HG03460 (cell line): Measurements from ENCODE around the gene ZFP62.
"Not testable (repeated sequence)": the region's sequence is repeated elsewhere in the genome, so short reads cannot be mapped to it uniquely, and the experiment has no call there.

ENCODE experiments used
- ATAC-seq: cut with Tn5 transposase; IDR thresholded peaks from one replicate; pipeline ENCODE4 v1.9.1; 2021; ENCODE audit not compliant: unreplicated experiment

Gene ZFP62

GRCh38 chr5:180860887-180861822 is at the start of gene ZFP62:
Gene ZFP62 (minus strand): TSS chr5:180861276. CDS start chr5:180861219, 57 bp downstream.
- peak; percentile 78 for ATAC-seq

DNA sequence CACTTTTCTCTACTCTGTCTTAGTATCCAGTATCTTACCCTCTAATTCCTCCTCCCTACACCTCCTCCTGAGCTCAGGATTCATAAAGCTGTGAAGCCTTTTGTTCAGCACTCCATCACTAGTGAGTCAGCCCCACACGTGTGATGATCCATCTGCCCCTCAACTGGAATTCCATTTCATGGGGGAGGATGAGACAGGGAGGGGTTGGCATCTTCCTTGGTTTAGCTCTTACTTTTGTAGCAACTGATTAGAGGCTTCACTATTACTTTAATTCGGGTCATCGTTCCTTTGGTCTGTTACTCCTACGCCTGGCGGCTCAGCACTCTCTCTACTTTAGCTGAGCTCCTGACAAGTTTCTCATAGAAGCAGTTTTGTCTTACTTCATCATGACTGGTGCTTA is 49.7 kb upstream of the ZFP62 start:
- ATAC-seq, result no peak

- ATAC-seq, result no peak
Measured at GRCh38 chr5:180910182-180910581, 49.1 kb upstream of the ZFP62 start.

DNA sequence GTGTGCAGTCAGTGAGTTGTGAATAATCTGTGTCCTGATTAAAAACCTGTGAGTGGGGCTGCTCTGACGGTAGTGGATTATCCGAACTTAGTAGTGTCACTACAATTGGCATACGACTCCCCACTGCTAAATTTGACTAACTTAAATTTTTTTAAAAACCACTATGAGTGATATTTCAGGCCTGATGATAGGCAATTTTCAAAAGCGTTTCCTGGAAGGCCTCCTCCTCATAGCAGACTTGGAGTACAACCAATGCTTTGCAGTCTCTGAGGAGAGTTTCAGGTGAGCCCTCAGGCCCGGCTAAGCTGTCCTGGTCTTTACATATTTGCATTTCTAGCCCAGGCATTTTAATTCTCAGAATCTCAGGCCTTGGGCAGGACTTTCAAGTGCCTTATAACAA is 48.7 kb upstream of the ZFP62 start:
- no peak for ATAC-seq

DNA sequence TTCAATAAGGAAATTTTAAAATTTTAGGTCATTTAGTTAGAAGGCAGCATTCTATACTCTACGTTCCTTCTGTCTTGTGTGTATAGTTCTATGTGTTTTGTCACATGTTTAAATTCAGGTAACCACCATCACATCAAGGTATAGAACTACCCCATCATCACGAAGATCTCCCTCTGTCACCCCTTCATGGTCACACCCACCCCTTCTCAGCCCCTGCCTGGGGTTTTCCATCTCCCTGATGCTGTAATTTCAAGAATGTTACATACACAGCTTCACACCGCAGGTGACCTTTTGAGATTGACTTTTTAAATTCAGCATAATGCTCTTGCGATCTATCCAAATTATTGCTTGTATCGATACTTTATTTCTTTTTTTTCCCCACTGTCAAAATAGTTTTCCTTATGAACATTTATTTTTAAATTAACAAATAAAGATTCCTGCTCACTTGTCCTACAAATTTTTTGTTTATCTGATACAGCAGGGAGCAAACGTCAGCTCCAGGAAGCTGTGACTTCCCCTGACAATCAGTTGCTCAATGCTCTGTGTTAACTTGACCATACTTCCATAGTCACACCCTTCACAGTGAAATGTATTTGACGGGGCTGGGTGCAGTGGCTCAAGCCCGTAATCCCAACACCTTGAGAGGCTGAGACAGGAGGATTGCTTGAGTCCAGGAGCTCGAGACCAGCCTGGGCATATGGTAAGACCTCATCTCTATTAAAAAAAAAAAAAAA is 48.1 kb upstream of the ZFP62 start:
- ATAC-seq, result no peak

- ATAC-seq, result no peak
Measured at GRCh38 chr5:180908400-180908799, 47.3 kb upstream of the ZFP62 start.

DNA sequence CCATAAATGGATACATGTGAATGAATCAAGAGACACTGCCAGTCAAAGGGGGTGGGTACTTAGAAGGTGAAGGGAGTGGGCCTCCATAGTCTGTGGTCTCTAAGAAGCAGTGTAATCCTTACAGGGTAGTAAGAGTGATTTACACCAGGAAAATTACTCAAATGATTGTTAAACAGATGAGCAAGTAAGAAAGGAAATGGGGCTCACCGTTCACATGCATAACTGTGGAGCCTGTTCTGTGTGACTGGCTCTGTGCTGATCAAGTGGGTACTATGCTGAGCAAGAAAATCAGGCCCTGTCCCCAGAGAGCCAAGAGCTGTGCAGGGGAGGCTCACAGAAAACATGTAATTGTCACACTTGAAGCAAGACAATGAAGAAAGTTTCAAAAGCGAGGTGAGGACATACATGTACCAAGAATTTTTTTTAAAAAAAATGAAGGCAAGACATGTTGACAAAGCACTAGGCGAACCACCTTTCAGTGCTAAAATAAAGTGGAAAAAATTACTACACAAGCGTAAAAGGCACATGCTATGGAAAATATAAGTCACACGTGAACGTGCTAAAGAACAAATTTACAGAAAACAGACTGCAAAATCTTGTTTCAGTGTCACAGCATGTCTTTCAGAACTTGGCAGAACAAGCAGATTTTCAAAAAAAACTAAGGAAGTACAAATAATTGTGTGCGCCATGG is 40.4 kb upstream of the ZFP62 start:
- no peak for ATAC-seq

DNA sequence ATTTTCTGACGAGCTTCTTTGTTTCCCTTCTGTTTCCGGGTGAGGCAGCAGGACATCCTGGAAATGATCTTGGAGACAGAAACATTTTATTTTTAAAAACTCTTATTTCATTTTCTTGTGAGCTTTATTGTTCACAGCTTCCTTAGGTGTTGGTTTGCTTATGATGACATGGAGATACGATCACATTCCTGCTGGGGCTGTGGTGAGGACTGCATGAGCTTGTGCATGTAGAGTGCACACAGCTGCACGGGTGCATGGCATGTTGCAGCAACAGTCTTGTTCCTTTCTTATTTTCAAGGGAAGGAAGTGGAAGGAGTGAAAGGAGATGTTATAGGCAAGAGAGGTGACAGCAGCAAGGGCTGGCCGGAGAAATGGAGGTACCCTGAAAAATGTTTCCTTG is 39.1 kb upstream of the ZFP62 start:
- no peak for ATAC-seq

DNA sequence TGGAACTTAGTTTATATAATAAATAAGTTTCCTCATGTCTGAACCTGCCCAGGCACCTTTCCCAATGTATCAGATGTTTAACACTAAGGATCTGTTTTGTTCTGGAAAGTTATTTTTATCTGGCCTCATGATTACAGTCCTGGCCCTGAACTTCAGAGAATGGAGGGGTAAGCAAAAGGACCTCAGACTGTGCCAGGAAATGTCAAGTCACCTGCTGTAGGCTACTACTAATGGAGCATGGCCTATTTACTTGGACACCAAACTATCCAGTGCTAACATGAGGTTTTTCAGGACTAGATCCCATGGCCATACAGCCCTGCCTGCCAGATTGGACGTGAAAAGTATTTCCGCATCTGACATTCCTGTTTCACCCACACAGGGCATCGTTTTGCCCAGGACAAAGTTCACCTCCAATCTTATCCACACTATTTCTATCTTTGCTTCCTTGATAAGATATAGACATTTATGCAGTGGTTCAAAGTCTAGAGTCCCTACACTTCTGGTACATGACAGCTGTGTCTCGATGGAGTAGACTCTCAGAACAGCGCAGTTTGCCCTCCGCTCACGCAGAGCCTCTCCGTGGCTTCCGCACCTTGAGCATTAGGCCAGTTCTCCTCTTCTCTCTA is 37.7 kb upstream of the ZFP62 start, which contains the start of gene BTNL8:
BTNL8 (plus strand) TSS at position 539 of the 626 bp plus-strand sequence. CDS start 152 bp downstream, outside the sequence.
- no peak for ATAC-seq

DNA sequence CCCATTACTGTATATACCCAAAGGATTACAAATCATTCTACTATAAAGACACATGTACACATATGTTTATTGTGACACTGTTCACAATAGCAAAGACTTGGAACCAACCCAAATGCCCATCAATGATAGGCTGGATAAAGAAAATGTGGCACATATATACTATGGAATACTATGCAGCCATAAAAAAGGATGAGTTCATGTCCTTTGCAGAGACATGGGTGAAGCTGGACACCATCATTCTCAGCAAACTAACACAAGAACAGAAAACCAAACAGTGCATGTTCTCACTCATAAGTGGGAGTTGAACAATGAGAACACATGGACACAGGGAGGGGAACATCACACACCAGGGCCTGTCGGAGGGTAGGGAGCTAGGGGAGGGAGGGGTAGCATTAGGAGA is 34.3 kb upstream of the ZFP62 start:
- not testable (repeated sequence) for ATAC-seq

DNA sequence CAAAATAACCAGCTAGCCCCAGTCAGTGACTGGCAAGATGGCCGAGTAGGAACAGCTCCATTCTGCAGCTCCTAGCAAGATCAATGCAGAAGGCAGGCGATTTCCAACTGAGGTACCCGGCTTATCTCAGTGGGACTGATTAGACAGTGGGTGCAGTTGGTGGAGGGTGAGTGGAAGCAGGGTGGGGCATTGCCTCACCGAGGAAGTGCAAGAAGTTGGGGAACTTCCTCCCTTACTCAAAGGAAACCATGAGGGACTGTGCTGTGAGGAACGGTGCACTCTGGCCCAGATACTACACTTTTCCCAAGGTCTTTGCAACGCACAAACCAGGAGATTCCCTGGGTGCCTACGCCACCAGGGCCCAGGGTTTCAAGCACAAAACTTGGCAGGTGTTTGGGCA is 28.3 kb upstream of the ZFP62 start:
- ATAC-seq, result no peak

DNA sequence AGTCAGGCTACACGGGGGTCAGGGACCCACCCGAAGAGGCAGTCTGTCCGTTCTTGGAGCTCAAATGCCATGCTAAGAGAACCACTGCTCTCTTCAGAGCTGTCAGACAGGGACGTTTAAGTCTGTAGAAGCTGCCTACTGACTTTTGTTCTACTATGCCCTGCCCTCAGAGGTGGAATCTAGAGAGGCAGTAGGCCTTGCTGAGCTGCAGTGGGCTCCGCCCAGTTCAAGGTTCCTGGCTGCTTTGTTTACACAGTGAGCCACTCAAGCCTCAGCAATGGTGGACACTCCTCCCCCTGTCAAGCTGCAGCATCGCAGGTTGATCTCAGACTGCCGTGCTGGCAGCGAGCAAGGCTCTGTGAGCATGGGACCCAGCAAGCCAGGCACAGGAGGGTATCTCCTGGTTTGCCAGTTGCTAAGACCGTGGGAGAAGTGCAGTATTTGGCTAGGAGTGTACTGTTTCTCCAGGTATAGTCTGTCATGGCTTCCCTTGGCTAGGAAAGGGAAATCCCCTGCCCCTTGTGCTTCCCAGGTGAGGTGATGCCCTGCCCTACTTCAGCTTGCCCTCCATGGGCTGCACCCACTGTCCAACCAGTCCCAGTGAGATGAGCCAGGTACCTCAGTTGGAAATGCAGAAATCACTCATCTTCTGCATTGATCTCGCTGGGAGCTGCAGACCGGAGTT is 24.9 kb upstream of the ZFP62 start:
- not testable (repeated sequence) for ATAC-seq

DNA sequence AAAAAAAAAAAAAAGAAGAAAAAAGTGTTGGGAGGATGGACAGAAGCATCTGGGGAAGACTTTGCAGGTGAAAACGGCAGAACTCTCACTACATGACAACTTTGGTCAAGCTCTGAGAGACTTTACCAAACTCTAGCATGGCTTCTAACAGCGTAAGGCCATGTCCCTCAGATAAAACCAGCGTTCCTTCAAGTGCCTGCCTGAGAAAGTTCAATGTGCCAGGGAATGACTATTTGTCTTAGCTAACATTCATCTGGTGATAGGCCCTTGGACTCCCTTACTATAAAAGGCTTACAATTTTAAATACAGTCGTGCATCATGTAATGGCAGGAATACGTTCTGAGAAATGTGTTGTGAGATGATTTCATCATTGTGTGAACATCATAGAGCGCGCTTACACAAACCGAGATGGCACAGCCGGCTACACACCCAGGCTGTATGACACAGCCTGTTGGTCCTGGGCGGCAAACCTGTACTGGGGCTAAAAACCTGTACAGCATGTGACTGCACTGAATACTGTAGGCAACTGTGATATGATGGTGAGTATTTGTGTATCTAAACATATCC is 14.9 kb upstream of the ZFP62 start:
- ATAC-seq, result no peak

DNA sequence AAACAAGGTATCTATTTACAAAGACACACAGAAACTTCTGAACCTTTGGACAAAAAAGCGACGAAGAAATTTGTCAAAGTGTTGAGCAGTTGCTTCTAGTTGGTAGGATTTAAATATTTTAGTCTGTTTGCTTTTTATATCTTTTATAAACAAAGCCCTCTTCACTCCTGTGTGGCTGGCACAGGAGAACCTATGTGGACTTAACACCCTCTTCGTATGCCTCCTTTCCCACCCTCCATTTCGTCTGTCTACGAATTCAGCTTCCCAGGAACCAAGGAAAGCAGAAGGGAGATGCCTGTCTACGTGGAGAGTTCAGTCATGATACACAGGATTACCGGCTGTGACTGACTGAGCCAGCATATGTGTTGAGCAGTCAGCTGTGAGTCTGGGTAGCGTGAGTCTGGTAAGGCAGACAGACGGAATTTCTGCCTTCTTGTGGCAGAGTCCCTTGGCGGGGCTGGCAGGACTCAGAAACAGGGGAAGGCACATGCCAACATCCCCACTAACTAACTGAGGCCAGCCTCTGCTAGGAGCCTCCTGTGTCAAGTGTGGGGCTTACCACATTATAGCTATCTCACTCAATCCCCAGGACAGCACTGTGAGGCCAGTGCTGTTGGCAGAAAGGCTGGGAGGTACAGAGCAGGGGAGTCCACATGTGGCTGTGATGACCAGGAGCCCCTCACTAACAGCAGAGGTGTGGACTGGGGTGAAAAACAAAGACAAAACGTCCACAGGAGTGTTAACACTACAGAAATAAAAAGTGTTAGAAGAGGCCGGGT is 13.9 kb upstream of the ZFP62 start:
- ATAC-seq, result no peak

- no peak for ATAC-seq
Measured at GRCh38 chr5:180873615-180874520, 12.8 kb upstream of the ZFP62 start.

DNA sequence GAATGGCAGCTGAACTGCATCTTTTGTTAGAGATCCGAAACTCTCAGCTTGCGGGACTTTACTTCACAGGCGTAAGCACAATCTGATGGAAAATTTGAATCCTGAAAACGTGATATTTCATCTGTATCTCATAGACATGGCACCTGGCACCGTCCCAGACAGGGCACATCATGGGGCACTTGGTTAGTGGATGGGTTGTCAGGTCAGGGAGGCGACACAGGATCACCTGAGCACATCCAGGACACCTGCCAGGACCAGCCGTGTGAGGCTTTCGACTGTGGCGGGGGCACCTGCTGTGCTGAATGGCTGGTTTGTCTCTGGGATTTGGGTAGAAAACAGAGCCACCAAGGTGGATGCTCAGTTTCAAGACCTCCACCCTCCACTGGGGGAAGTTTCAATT is 11.3 kb upstream of the ZFP62 start:
- no peak for ATAC-seq

DNA sequence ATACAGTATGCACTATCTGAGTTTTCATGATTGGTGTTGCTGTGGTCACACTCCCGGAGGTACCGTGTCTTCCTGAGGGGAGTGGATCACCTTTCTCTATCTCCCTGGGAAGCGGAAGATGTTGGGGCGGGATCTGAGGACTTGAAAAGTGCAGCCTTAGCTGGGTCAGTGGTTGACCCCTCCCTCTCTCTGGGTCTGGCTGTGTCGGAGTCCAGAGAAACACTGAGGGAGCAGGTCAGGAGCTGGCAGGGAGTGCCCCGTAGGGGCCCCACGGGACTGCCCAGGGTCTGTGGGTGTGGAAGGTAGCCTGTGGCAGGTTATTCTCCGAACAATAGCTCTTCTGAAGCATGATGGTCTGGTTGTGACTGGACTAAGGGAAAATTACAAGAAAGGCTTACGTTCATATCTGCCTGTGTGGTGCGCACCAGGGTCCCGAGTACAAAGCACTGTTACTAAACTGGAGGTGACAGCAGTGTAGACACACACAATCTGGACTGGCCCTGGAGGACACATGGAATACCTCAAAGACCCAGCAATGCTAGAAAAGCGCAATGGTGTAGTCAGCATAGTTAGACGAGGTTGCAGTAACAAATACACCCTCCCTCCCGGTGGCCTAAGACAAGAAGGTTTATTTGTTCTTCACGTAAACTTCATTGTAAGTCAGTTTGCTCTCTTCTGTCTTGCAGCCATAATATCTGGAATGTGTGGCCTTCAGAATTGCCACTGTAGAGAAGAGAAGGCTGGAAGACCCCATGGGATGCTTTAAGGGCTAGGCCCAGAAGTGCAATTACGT is 9.4 kb upstream of the ZFP62 start:
- no peak for ATAC-seq
